Activated CD4-positive, alpha-beta T cell treated with anti-CD3 and anti-CD28 coated beads for 36 hours (primary cell): ENCODE measurements around the gene LINGO4. TPM values are rescaled to one million over a fixed set of nuclear protein-coding genes. Genes with fewer than 3 reads are reported as not detected.

Experiments
- ATAC-seq: fragments of 200-7000 bp; cut with Tn5 transposase; one replicate; pipeline ENCODE4 v1.10.0; 2021; ENCODE audit warnings: mild to moderate bottlenecking, moderate library complexity
- CTCF ChIA-PET: fragments of 350-600 bp; sonication (Branson Sonifier 250); formaldehyde crosslinking; loops from one replicate; lab custom pipeline; 2021; ENCODE audit warnings: antibody characterized with exemption; lab: Charles Lee
- POLR2A ChIA-PET: fragments of 350-600 bp; sonication (Branson Sonifier 250); formaldehyde crosslinking; loops from one replicate; lab custom pipeline; 2021; ENCODE audit warnings: antibody characterized with exemption, inconsistent platforms; lab: Charles Lee
- DNase-seq: peaks from one replicate; pipeline ENCODE4 v3.0.0-alpha.2; 2020
- H3K27ac Mint-ChIP-seq: one replicate; pipeline ENCODE4 v1.8.0; 2021; ENCODE audit warnings: mixed read lengths
- H3K27me3 Mint-ChIP-seq: one replicate; pipeline ENCODE4 v1.8.0; 2021; ENCODE audit warnings: mixed read lengths
- H3K36me3 Mint-ChIP-seq: one replicate; pipeline ENCODE4 v1.8.0; 2021; ENCODE audit warnings: low read depth, mixed read lengths
- H3K4me1 Mint-ChIP-seq: one replicate; pipeline ENCODE4 v1.8.0; 2021; ENCODE audit warnings: mixed read lengths
- H3K4me3 Mint-ChIP-seq: one replicate; pipeline ENCODE4 v1.8.0; 2021; ENCODE audit warnings: mild to moderate bottlenecking, moderate library complexity, mixed read lengths
- H3K9me3 Mint-ChIP-seq: one replicate; pipeline ENCODE4 v1.8.0; 2021; ENCODE audit warnings: low read depth, mixed read lengths
- intact Hi-C, 2 experiments: fragments of 100-400 bp; cut with DNase I in 1 of 2; cut with micrococcal nuclease in 1 of 2; formaldehyde crosslinking; loops; one replicate each; pipeline versions ENCODE4 v1.14.2 to v1.15.1; 2022 to 2024; cut with DNase I, micrococcal nuclease
- total RNA-seq, 2 experiments: library from RNA; stranded (reverse); gene quantifications; one replicate each; pipeline ENCODE4 v1.2.3, GENCODE V29; 2021

Gene LINGO4, protein sequence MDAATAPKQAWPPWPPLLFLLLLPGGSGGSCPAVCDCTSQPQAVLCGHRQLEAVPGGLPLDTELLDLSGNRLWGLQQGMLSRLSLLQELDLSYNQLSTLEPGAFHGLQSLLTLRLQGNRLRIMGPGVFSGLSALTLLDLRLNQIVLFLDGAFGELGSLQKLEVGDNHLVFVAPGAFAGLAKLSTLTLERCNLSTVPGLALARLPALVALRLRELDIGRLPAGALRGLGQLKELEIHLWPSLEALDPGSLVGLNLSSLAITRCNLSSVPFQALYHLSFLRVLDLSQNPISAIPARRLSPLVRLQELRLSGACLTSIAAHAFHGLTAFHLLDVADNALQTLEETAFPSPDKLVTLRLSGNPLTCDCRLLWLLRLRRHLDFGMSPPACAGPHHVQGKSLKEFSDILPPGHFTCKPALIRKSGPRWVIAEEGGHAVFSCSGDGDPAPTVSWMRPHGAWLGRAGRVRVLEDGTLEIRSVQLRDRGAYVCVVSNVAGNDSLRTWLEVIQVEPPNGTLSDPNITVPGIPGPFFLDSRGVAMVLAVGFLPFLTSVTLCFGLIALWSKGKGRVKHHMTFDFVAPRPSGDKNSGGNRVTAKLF
- under 1 TPM; 0.09 to 0.18 TPM for total RNA-seq

DNA sequence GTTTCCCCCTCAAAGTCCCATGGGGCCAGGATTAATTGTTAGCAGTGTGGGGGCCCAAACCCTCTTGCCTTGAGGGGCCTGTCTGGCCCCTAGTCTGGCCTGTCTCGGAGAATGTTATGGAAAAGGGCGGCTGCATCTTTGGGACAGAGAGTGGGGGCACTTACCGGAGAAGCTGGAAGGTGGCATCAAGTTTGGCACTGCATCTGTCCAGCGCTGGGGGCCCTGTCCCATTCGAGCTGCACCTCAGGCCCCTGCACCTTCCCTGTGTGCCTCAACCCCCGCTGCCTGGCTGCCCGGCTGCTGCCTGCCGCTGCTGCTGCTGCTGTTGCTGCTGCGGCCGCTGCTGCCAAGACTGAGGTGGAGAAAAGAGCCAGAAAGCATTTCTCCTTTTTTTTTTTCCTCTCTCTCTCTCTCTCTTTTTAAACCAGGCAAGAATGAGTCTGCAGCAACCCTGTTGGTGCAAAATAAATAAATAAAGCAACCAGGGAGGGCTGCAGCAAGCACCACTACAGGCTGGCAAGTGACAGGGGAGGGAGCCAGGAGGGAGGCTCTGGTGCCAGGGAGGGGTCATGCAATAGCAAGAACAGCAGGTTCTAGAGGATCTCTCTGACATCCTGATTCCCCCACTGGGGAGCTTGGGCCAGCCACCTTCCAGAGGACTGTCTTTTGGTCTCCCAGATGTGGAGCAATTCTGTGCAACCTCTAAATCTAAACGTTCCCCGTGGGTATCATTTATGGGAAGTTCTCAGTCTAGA, at the start of gene LINGO4:
Gene LINGO4 (minus strand): TSS at position 354 of the 755 bp plus-strand sequence. CDS start 2,715 bp downstream, outside the sequence.
- ChIA-PET CTCF (interaction anchor here (1.0 to 1.1 kb wide), 2 partner anchors 16 to 43 kb away, joined by 3 read pairs; no protein-coding TSS in a partner anchor), POLR2A (no interaction called here)
- H3K36me3 Mint-ChIP-seq, result no peaks in the 10 kb centered on the region
- H3K4me3 Mint-ChIP-seq, result no peak within 1 kb of the TSS
- H3K4me1 Mint-ChIP-seq, result peaks cover 3% of the 10 kb centered on the region
- no peak for DNase-seq
- intact Hi-C loops, result no loop called here
- no peak within 1 kb of the TSS for H3K27ac Mint-ChIP-seq
- no peak for ATAC-seq
- no peaks in the 10 kb centered on the region for H3K9me3 Mint-ChIP-seq
- H3K27me3 Mint-ChIP-seq, result no peaks in the 10 kb centered on the region

GRCh38 chr1:151854658-151855057, 49.4 kb upstream of the LINGO4 start:
- intact Hi-C loops, result no loop called here
- H3K36me3 Mint-ChIP-seq, result peaks cover 9% of the 10 kb centered on the region
- ATAC-seq (no peak), DNase-seq (no peak)
- no peaks in the 10 kb centered on the region for H3K9me3 Mint-ChIP-seq
- no peak overlapping the region for H3K27ac Mint-ChIP-seq
- H3K27me3 Mint-ChIP-seq, result no peaks in the 10 kb centered on the region
- no peaks in the 10 kb centered on the region for H3K4me1 Mint-ChIP-seq
- ChIA-PET CTCF (no interaction called here), POLR2A (no interaction called here)
- H3K4me3 Mint-ChIP-seq, result no peak overlapping the region

- H3K4me3 Mint-ChIP-seq, result no peak within 1 kb of the TSS
- H3K4me1 Mint-ChIP-seq, result peaks cover 12% of the 10 kb centered on the region
- H3K9me3 Mint-ChIP-seq, result no peaks in the 10 kb centered on the region
- H3K36me3 Mint-ChIP-seq, result peaks cover 13% of the 10 kb centered on the region
- intact Hi-C loops, result no loop called here
- CTCF ChIA-PET, result interaction anchor here (0.7 to 0.8 kb wide), 2 partner anchors 32 to 64 kb away, joined by 3 read pairs; no protein-coding TSS in a partner anchor
- ATAC-seq (no peak), DNase-seq (no peak)
- POLR2A ChIA-PET, result no interaction called here
- no peak within 1 kb of the TSS for H3K27ac Mint-ChIP-seq
- H3K27me3 Mint-ChIP-seq, result no peaks in the 10 kb centered on the region
Measured at GRCh38 chr1:151853411-151853943, 48.3 kb upstream of the LINGO4 start, which contains the start of gene THEM5. Gene THEM5, minus strand, starts transcription at chr1:151853712. Its CDS starts 147 bp downstream, at chr1:151853565.

GRCh38 chr1:151852733-151853132, 47.5 kb upstream of the LINGO4 start:
- intact Hi-C loops, result no loop called here
- H3K4me3 Mint-ChIP-seq, result no peak overlapping the region
- DNase-seq (no peak), ATAC-seq (no peak)
- H3K9me3 Mint-ChIP-seq, result no peaks in the 10 kb centered on the region
- no peaks in the 10 kb centered on the region for H3K27me3 Mint-ChIP-seq
- ChIA-PET POLR2A (no interaction called here), CTCF (interaction anchor here (0.8 kb wide), 1 partner anchor 64 kb away, joined by 3 read pairs; no protein-coding TSS in a partner anchor)
- peaks cover 13% of the 10 kb centered on the region for H3K36me3 Mint-ChIP-seq
- H3K27ac Mint-ChIP-seq, result no peak overlapping the region
- H3K4me1 Mint-ChIP-seq, result peaks cover 18% of the 10 kb centered on the region

DNA sequence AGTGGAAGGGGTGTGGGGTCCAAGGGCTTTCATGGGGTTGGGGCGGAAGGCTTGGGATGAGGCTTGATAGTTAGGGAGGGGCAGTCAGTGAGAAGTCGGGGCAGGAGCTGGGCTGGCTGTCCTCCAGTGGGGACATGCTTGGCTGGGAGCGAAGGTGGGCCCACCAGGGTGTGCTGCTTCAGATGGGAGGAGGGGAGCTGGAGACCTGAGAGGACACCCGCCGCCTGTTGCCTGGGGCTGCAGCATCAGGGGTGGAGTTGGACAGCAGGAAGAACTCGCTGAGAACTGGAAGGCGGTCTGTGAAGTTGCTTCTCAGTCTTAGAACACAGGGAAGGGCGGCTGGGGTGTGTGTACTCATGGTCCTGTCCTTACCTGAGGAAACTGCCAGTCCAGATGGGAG, 46.7 kb upstream of the LINGO4 start:
- intact Hi-C loops, result no loop called here
- Mint-ChIP-seq H3K4me1 (peaks cover 23% of the 10 kb centered on the region), H3K4me3 (no peak overlapping the region), H3K27ac (peak overlapping the region; percentile 2), H3K36me3 (peaks cover 13% of the 10 kb centered on the region), H3K9me3 (no peaks in the 10 kb centered on the region), H3K27me3 (no peaks in the 10 kb centered on the region)
- ChIA-PET POLR2A (no interaction called here), CTCF (no interaction called here)
- DNase-seq (no peak), ATAC-seq (no peak)

DNA sequence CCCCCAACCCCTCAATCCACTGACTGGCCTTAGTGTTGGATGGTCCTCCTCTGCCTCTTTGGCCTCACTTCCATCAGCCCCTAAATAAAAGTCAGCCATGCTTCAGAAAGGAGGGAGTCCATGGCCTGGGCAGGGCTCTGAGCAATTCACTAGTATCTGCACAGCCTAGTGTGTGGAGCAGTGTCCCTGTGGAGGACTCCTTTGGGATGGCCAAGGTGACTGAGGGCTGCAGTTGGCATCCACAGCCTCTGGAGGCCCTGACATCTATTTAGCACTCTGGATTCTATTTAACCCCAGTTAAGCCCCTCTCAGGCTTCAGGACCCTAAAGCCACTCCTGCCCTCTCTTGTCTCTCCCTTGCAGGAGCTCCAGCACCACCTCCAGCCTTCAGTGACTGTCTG, 44.7 kb upstream of the LINGO4 start:
- ATAC-seq, result no peak

DNA sequence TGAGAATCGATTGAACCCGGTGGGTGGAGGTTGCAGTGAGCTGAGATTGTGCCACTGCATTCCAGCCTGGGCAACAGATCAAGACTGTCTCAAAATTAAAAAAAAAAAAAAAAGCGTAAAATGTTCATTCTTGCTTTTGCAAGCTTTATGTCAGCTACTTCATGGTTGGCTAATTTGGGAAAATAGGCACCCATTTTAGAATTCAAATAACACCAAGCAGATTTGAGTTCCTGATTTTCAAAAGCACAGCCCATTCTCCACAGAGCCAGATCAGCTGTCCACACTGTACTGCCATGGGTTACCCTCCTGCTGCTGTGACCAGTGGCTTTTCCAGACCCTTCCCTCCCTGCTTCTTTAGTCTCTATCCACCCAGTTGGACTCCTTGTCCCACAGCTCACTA, 43.9 kb upstream of the LINGO4 start:
- ChIA-PET POLR2A (interaction anchor here (0.6 kb wide), 1 partner anchor 56 kb away, joined by 3 read pairs; no protein-coding TSS in a partner anchor), CTCF (interaction anchor here (0.6 to 3.2 kb wide), 6 partner anchors 9 to 151 kb away, joined by 3 to 18 read pairs (median 4); partner anchors contain the start of genes C2CD4D and MRPL9)
- intact Hi-C loops, result loop anchor here in 1 of 2 experiments (5.0 kb wide), 1 partner anchor 93 kb away; no protein-coding TSS in a partner anchor
- Mint-ChIP-seq H3K4me3 (no peak overlapping the region), H3K36me3 (peaks cover 35% of the 10 kb centered on the region), H3K9me3 (no peaks in the 10 kb centered on the region), H3K4me1 (peaks cover 34% of the 10 kb centered on the region), H3K27me3 (no peaks in the 10 kb centered on the region), H3K27ac (peak overlapping the region; percentile 85)
- no peak for ATAC-seq
- no peak for DNase-seq

More for the DNA sequence above, 44.7 kb upstream of the LINGO4 start:
- H3K27me3 Mint-ChIP-seq, result no peaks in the 10 kb centered on the region
- CTCF ChIA-PET, result no interaction called here
- H3K9me3 Mint-ChIP-seq, result no peaks in the 10 kb centered on the region
- DNase-seq, result no peak
- H3K4me3 Mint-ChIP-seq, result no peak overlapping the region
- intact Hi-C loops, result loop anchor here in 1 of 2 experiments (5.0 kb wide), 1 partner anchor 92 kb away; no protein-coding TSS in a partner anchor
- peak overlapping the region; percentile 85 for H3K27ac Mint-ChIP-seq
- POLR2A ChIA-PET, result no interaction called here
- peaks cover 34% of the 10 kb centered on the region for H3K4me1 Mint-ChIP-seq
- H3K36me3 Mint-ChIP-seq, result peaks cover 29% of the 10 kb centered on the region

DNA sequence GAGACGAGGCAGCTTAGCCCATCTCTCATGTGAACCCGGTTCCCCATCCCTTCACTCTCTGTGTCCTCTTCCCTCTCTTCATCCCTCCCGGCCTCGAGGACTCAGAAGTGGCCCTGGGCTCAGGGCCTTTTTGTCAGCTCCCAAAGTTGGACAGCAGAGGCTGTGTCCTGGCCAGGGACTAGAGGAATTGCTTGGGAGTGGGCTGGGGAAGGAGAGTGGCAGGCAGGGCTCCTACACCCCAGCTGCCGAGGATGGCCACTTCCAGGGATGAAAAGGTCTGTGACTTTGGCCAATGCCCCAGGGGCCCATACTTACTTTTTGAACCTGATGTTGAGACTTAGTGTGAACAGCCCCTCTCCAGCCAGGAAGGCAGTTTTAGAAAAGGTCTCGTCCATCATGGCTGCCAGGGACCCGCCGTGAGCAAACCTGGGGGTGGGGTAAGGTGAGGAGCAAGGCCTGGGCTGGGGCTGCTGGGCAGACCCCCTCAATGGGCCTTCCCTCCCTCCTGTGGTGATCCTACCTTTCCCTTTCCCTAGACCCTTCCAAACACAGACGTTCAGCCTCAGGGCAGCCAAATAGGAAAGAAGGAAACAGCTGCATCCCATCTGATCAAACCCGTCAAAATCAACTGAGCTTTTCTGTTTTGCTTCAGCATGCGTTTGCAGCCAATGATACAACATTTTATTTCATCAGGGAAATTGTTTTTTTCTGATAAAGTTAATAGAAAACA, 42.8 kb upstream of the LINGO4 start:
- CTCF ChIA-PET, result interaction anchor here (0.5 to 3.2 kb wide), 10 partner anchors 8 to 152 kb away, joined by 3 to 18 read pairs (median 4); partner anchors contain the start of genes C2CD4D, MRPL9 and THEM4
- H3K4me3 Mint-ChIP-seq, result no peak overlapping the region
- H3K9me3 Mint-ChIP-seq, result no peaks in the 10 kb centered on the region
- peak overlapping the region; percentile 82 for H3K27ac Mint-ChIP-seq
- intact Hi-C loops, result loop anchor here in 1 of 2 experiments (5.0 kb wide), 1 partner anchor 94 kb away; no protein-coding TSS in a partner anchor
- POLR2A ChIA-PET, result no interaction called here
- ATAC-seq (no peak), DNase-seq (no peak)
- no peaks in the 10 kb centered on the region for H3K27me3 Mint-ChIP-seq
- peaks cover 35% of the 10 kb centered on the region for H3K36me3 Mint-ChIP-seq
- peaks cover 34% of the 10 kb centered on the region for H3K4me1 Mint-ChIP-seq

DNA sequence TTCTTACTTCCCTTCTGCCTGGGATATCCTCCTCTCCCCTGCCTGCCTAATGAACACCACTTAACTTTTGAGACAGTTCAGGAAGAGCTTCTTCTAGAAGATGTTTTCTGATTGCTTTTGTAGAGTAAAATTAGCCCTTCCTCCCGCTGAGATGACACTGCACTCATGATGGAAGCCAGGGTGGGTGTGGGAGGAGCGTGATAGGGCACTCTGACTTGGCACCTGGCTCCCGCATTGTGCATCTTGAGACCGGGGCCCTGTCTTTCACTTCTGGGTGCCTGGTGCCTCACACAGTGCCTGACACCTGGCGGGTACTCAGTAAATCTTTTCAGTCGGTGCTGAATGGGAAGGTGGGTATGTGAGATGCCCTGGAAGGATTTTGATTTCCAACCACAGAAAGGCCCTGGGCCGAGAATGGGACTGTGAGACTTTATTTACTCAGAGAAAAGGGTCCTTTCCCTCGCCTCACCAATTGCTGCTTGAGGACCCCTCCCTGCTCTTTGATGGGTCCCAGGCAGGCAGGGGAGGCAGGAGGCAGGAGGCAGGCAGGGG, 41.5 kb upstream of the LINGO4 start:
- Mint-ChIP-seq H3K27ac (peak overlapping the region; percentile 78), H3K36me3 (peaks cover 38% of the 10 kb centered on the region), H3K4me1 (peaks cover 34% of the 10 kb centered on the region), H3K9me3 (no peaks in the 10 kb centered on the region), H3K27me3 (no peaks in the 10 kb centered on the region), H3K4me3 (peak overlapping the region; percentile 0)
- peak; percentile 68 for DNase-seq
- peak; percentile 53 for ATAC-seq
- intact Hi-C loops, result loop anchor here in 1 of 2 experiments (5.0 kb wide), 1 partner anchor 96 kb away; no protein-coding TSS in a partner anchor
- ChIA-PET CTCF (interaction anchor here (0.6 to 3.2 kb wide), 8 partner anchors 10 to 715 kb away, joined by 3 to 19 read pairs (median 3); partner anchors contain the start of gene TDRKH), POLR2A (interaction anchor here (0.8 to 1.3 kb wide), 3 partner anchors 10 to 403 kb away, joined by 4 to 5 read pairs (median 4); no protein-coding TSS in a partner anchor)
